GM12891 (cell line): ENCODE results near the gene ZNF443. TPM values are rescaled to one million over a fixed set of nuclear protein-coding genes. Genes with fewer than 3 reads are reported as not detected.
A peak's percentile ranks its signal among the peaks of the same experiment; 100 is the strongest.
"Not testable (repeated sequence)": the region's sequence is repeated elsewhere in the genome, so short reads cannot be mapped to it uniquely, and the experiment has no call there.

Source experiments
- DNase-seq: peaks from one replicate; pipeline ENCODE4 v3.0.0; 2011; ENCODE audit warnings: low spot score; ENCODE audit not compliant: insufficient read length
- FAIRE-seq: peaks from 2 replicates; lab custom pipeline; 2011; peaks lifted over from hg19 to GRCh38; lab: Jason Lieb, UNC
- PAX5 ChIP-seq: IDR thresholded peaks from 2 replicates; pipeline ENCODE4 v1.6.1; 2011; ENCODE audit warnings: low read length, moderate library complexity, mild to moderate bottlenecking; ENCODE audit not compliant: insufficient read depth, severe bottlenecking
- POLR2A ChIP-seq: IDR thresholded peaks from 2 replicates; pipeline ENCODE4 v1.6.1; 2011; ENCODE audit warnings: low read depth, low read length, control low read depth
- POLR2AphosphoS5 ChIP-seq: IDR thresholded peaks from 2 replicates; pipeline ENCODE4 v1.6.1; 2011; ENCODE audit warnings: low read depth, low read length, control low read depth
- POU2F2 ChIP-seq: IDR thresholded peaks from 2 replicates; pipeline ENCODE4 v1.6.1; 2011; ENCODE audit warnings: low read depth, mild to moderate bottlenecking, control low read depth, low read length, moderate library complexity
- SPI1 ChIP-seq: IDR thresholded peaks from 2 replicates; pipeline ENCODE4 v1.6.1; 2011; ENCODE audit warnings: low read depth, low read length, control low read depth
- TAF1 ChIP-seq: IDR thresholded peaks from 2 replicates; pipeline ENCODE4 v1.6.1; 2011; ENCODE audit warnings: low read depth, low read length, control low read depth
- polyA plus RNA-seq: library from polyadenylated mRNA; unstranded; fragments of >200 nt; gene quantifications from one replicate; pipeline ENCODE4 v1.2.1, GENCODE V29; 2012; ENCODE audit warnings: low read depth, missing spikeins, inconsistent platforms; ENCODE audit not compliant: missing spikeins

ZNF443 gene
- polyA plus RNA-seq = 0.87 TPM

GRCh38 chr19:12440541-12441316, at the start of gene ZNF443:
Gene ZNF443 (minus strand): TSS chr19:12441021. CDS start chr19:12440914, 107 bp downstream.
- FAIRE-seq (peak; percentile 94), DNase-seq (peak; percentile 62)
- peak; percentile 37; the same call in 1 of the 2 replicates for TF ChIP-seq SPI1
- no peak for TF ChIP-seq POLR2AphosphoS5

- FAIRE-seq, DNase-seq: not testable (repeated sequence)
These were observed 45.5 kb upstream of the ZNF443 start for GRCh38 chr19:12486265-12486783.

GRCh38 chr19:12485571-12485970, 44.8 kb upstream of the ZNF443 start:
- no peak for TF ChIP-seq TAF1
- TF ChIP-seq POLR2A = no peak
- TF ChIP-seq POU2F2 = no peak
- no peak for TF ChIP-seq POLR2AphosphoS5
- no peak for TF ChIP-seq PAX5
- TF ChIP-seq SPI1 = no peak
- FAIRE-seq (no peak), DNase-seq (no peak)

GRCh38 chr19:12485052-12485416, 44.2 kb upstream of the ZNF443 start:
- DNase-seq (no peak), FAIRE-seq (no peak)
- TF ChIP-seq POU2F2 (no peak), SPI1 (no peak), POLR2A (no peak), PAX5 (no peak), TAF1 (no peak), POLR2AphosphoS5 (no peak)

GRCh38 chr19:12484371-12485051, 43.7 kb upstream of the ZNF443 start, which contains the start of gene ZNF709:
Gene ZNF709 (minus strand): TSS chr19:12484816. CDS start chr19:12484657, 159 bp downstream.
- DNase-seq = peak; percentile 78
- 0 out of 2 replicates have a peak, but pooled peaks have one; percentile 29 for TF ChIP-seq POLR2AphosphoS5
- no peak for TF ChIP-seq PAX5
- peak; percentile 43; the same call in 1 of the 2 replicates for TF ChIP-seq POLR2A
- peak; percentile 68 for TF ChIP-seq SPI1
- no peak for TF ChIP-seq POU2F2
- FAIRE-seq = peak; percentile 99

GRCh38 chr19:12484011-12484370, 43.2 kb upstream of the ZNF443 start:
- DNase-seq = no peak
- TF ChIP-seq PAX5 = no peak
- FAIRE-seq = peak; percentile 26

GRCh38 chr19:12482509-12482886, 41.7 kb upstream of the ZNF443 start:
- FAIRE-seq = no peak
- TF ChIP-seq POLR2A (no peak), SPI1 (no peak), POU2F2 (no peak), PAX5 (no peak), TAF1 (no peak), POLR2AphosphoS5 (no peak)

GRCh38 chr19:12481781-12482508, 41.1 kb upstream of the ZNF443 start:
- no peak for FAIRE-seq
- no peak for DNase-seq
- no peak for TF ChIP-seq TAF1
- no peak for TF ChIP-seq POLR2A
- no peak for TF ChIP-seq SPI1
- TF ChIP-seq POLR2AphosphoS5 = no peak
- TF ChIP-seq POU2F2 = no peak
- TF ChIP-seq PAX5 = no peak

More at GRCh38 chr19:12482509-12482886, 41.7 kb upstream of the ZNF443 start:
- DNase-seq = no peak

- no peak for TF ChIP-seq TAF1
- TF ChIP-seq SPI1 = no peak
- TF ChIP-seq POLR2AphosphoS5 = no peak
- no peak for TF ChIP-seq PAX5
- TF ChIP-seq POU2F2 = no peak
- TF ChIP-seq POLR2A = no peak
- no peak for DNase-seq
- FAIRE-seq = no peak
These were observed 37.6 kb upstream of the ZNF443 start for GRCh38 chr19:12478234-12478941.

GRCh38 chr19:12467651-12468050, 26.8 kb upstream of the ZNF443 start:
- FAIRE-seq, DNase-seq: not testable (repeated sequence)
